SK-N-SH (cell line): ENCODE measurements around the gene BLCAP. TPM values are rescaled to one million over a fixed set of nuclear protein-coding genes. Genes with fewer than 3 reads are reported as not detected.

ENCODE experiments used
- CTCF ChIA-PET: fragments of 300-600, 350-600 bp; formaldehyde crosslinking; extraction: SDS; loops from one replicate; lab custom pipeline; 2021; lab: Yijun Ruan, JAX
- POLR2A ChIA-PET: fragments of 350-600 bp; sonication (Branson Sonifier 250); formaldehyde crosslinking; extraction: SDS; loops from one replicate; lab custom pipeline; 2020; ENCODE audit warnings: antibody characterized with exemption, inconsistent platforms; lab: Yijun Ruan, JAX
- DNase-seq: peaks from one replicate; pipeline ENCODE4 v3.0.0; 2012
- H2AFZ ChIP-seq: fragments of 200-600 bp; sonication (generic); 2 replicates; pipeline ENCODE4 v1.8.1; 2016; ENCODE audit warnings: antibody characterized with exemption, mild to moderate bottlenecking, low read depth
- H3F3A ChIP-seq: fragments of 200-600 bp; sonication (generic); replicated peaks from 2 replicates; pipeline ENCODE3; 2016; ENCODE audit warnings: antibody characterized with exemption, mild to moderate bottlenecking; ENCODE audit not compliant: insufficient read depth
- H3K27ac ChIP-seq, 2 experiments: fragments of 200-500 bp in 1 of 2; fragments of 200-600 bp in 1 of 2; sonication (Bioruptor generic) in 1 of 2; sonication (generic), shearing (Covaris generic) in 1 of 2; 2 replicates each; pipeline versions ENCODE4 v1.5.1 to v1.6.1; 2014 to 2016; ENCODE audit warnings: low read depth in 2 of 2, inconsistent platforms in 1 of 2, low read length in 1 of 2, mild to moderate bottlenecking in 1 of 2, mixed read lengths in 1 of 2
- H3K27me3 ChIP-seq: fragments of 200-600 bp; sonication (generic), shearing (Covaris generic); 2 replicates; pipeline ENCODE4 v1.6.1; 2016; ENCODE audit warnings: mixed run types; ENCODE audit not compliant: insufficient read depth
- H3K36me3 ChIP-seq, 2 experiments: fragments of 200-500 bp in 1 of 2; fragments of 200-600 bp in 1 of 2; sonication (Bioruptor generic) in 1 of 2; sonication (generic) in 1 of 2; replicated peaks in 1 of 2; 2 replicates each; pipeline versions ENCODE3 to v1.5.1; 2014 to 2016; ENCODE audit warnings: low read length in 1 of 2, mild to moderate bottlenecking in 1 of 2; ENCODE audit not compliant: insufficient read depth in 2 of 2, control insufficient read depth in 1 of 2
- H3K4me1 ChIP-seq, 2 experiments: fragments of 200-500 bp in 1 of 2; fragments of 200-600 bp in 1 of 2; sonication (Bioruptor generic) in 1 of 2; sonication (generic), shearing (Covaris generic) in 1 of 2; 2 replicates each; pipeline versions ENCODE4 v1.5.1 to v1.6.1; 2014 to 2016; ENCODE audit warnings: low read depth in 1 of 2, low read length in 1 of 2, mixed run types in 1 of 2; ENCODE audit not compliant: insufficient read depth in 2 of 2, control insufficient read depth in 1 of 2
- H3K4me2 ChIP-seq: fragments of 200-600 bp; sonication (generic), shearing (Covaris generic); 2 replicates; pipeline ENCODE4 v1.6.1; 2017; ENCODE audit warnings: mixed run types
- H3K4me3 ChIP-seq, 2 experiments: fragments of 200-500 bp in 1 of 2; fragments of 200-600 bp in 1 of 2; sonication (Bioruptor generic) in 1 of 2; sonication (generic), shearing (Covaris generic) in 1 of 2; 2 replicates each; pipeline versions ENCODE4 v1.5.1 to v1.8.1; 2014 to 2016; ENCODE audit warnings: low read depth in 2 of 2, inconsistent platforms in 1 of 2, low read length in 1 of 2, mild to moderate bottlenecking in 1 of 2, mixed read lengths in 1 of 2, moderate library complexity in 1 of 2
- H3K79me2 ChIP-seq: fragments of 200-600 bp; sonication (generic); 2 replicates; pipeline ENCODE4 v1.8.1; 2017; ENCODE audit warnings: mild to moderate bottlenecking; ENCODE audit not compliant: insufficient read depth
- H3K9ac ChIP-seq: fragments of 200-600 bp; sonication (generic); 2 replicates; pipeline ENCODE4 v1.6.1; 2017; ENCODE audit warnings: mixed run types
- H3K9me2 ChIP-seq: fragments of 200-600 bp; sonication (generic); 2 replicates; pipeline ENCODE4 v1.6.1; 2017; ENCODE audit warnings: mixed run types
- H3K9me3 ChIP-seq: fragments of 200-600 bp; sonication (generic); 2 replicates; pipeline ENCODE4 v1.6.1; 2017; ENCODE audit warnings: mixed run types, mild to moderate bottlenecking, moderate library complexity
- H4K20me1 ChIP-seq: fragments of 200-600 bp; sonication (generic); 2 replicates; pipeline ENCODE4 v1.6.1; 2017; ENCODE audit warnings: mild to moderate bottlenecking, mixed run types; ENCODE audit not compliant: insufficient read depth
- ELF1 ChIP-seq: IDR thresholded peaks from 2 replicates; pipeline ENCODE4 v1.4.0; 2012
- EP300 ChIP-seq, 2 experiments: IDR thresholded peaks; 2 replicates each; pipeline versions ENCODE4 v1.4.0 to v1.6.1; 2012; ENCODE audit warnings: borderline replicate concordance in 1 of 2, low read depth in 1 of 2, low read length in 1 of 2
- FOSL2 ChIP-seq: IDR thresholded peaks from 2 replicates; pipeline ENCODE4 v1.4.0; 2012; ENCODE audit warnings: low read depth, mild to moderate bottlenecking, moderate library complexity, borderline replicate concordance
- GATA2 ChIP-seq: sonication (generic); formaldehyde crosslinking; IDR thresholded peaks from 2 replicates; pipeline ENCODE4 v1.5.0; 2020; ENCODE audit warnings: mild to moderate bottlenecking, missing genetic modification reagents
- MEF2A ChIP-seq: IDR thresholded peaks from 2 replicates; pipeline ENCODE4 v1.4.0; 2012; ENCODE audit warnings: low read depth, borderline replicate concordance
- MXI1 ChIP-seq: IDR thresholded peaks from 2 replicates; pipeline ENCODE4 v1.6.1; 2012; ENCODE audit warnings: mild to moderate bottlenecking, low read depth, low read length, improper control_type of control experiment
- NFIC ChIP-seq: IDR thresholded peaks from 2 replicates; pipeline ENCODE4 v1.4.0; 2012; ENCODE audit warnings: borderline replicate concordance
- NRF1 ChIP-seq: IDR thresholded peaks from 2 replicates; pipeline ENCODE4 v1.6.1; 2012; ENCODE audit warnings: low read depth, mild to moderate bottlenecking, low read length
- POLR2AphosphoS5 ChIP-seq: IDR thresholded peaks from 2 replicates; pipeline ENCODE4 v1.6.1; 2012; ENCODE audit warnings: low read depth, low read length
- RCOR1 ChIP-seq: fragments of 150-350 bp; IDR thresholded peaks from 2 replicates; pipeline ENCODE4 v1.6.1; 2017; ENCODE audit warnings: antibody characterized with exemption, low read length
- SIN3A ChIP-seq: IDR thresholded peaks from 2 replicates; pipeline ENCODE4 v1.6.1; 2012; ENCODE audit warnings: low read depth, mild to moderate bottlenecking, low read length, moderate library complexity, borderline replicate concordance
- SMC3 ChIP-seq: IDR thresholded peaks from 2 replicates; pipeline ENCODE4 v1.6.1; 2012; ENCODE audit warnings: low read depth, low read length, improper control_type of control experiment
- TAF1 ChIP-seq: IDR thresholded peaks from 2 replicates; pipeline ENCODE4 v1.6.1; 2012; ENCODE audit warnings: low read depth, mild to moderate bottlenecking, low read length, moderate library complexity, borderline replicate concordance
- TCF12 ChIP-seq: IDR thresholded peaks from 2 replicates; pipeline ENCODE4 v1.4.0; 2012
- USF2 ChIP-seq: fragments of 150-350 bp; IDR thresholded peaks from 2 replicates; pipeline ENCODE4 v1.6.1; 2017; ENCODE audit warnings: antibody characterized with exemption, low read length, low read depth, borderline replicate concordance
- ZBTB33 ChIP-seq: IDR thresholded peaks from 2 replicates; pipeline ENCODE4 v1.4.0; 2012; ENCODE audit warnings: low read depth, borderline replicate concordance
- WGBS: methylation state at CpG from one replicate; pipeline ENCODE4 v1.1.6; 2017; ENCODE audit warnings: low lambda C conversion rate; 5-methylcytosine and 5-hydroxymethylcytosine counted together
- polyA plus RNA-seq, 3 experiments: library from polyadenylated mRNA; depleted of rRNA; stranded (reverse); fragments of >200 nt; gene quantifications; 2 replicates each; pipeline ENCODE4 v1.2.3, GENCODE V29; 2012
- TF ChIP-seq, protein P1 (sequence below): IDR thresholded peaks from 2 replicates; pipeline ENCODE4 v1.4.0; 2012; ENCODE audit warnings: low read depth
- TF ChIP-seq, protein P2 (sequence below): fragments of 150-350 bp; IDR thresholded peaks from 2 replicates; pipeline ENCODE4 v1.6.1; 2016; ENCODE audit warnings: mild to moderate bottlenecking, low read depth, low read length

The BLCAP gene
- polyA plus RNA-seq, 1 of the 3 experiments (the other 2 are of a cell fraction) = 55.8 TPM

- H4K20me1 ChIP-seq = peaks cover 79% of the 10 kb centered on the region
- peaks cover 9 to 32% of the 10 kb centered on the region in 2 experiments for H3K36me3 ChIP-seq
- H3K4me2 ChIP-seq = no peak overlapping the region
- H3K9me2 ChIP-seq = no peaks in the 10 kb centered on the region
- H2AFZ ChIP-seq = no peak overlapping the region
- H3K4me1 ChIP-seq = peaks cover 2 to 37% of the 10 kb centered on the region in 2 experiments; a peak in 2 of 4 replicates
- ChIA-PET POLR2A (no interaction called here), CTCF (interaction anchor here (0.6 to 2.5 kb wide), 6 partner anchors 15 to 330 kb away, joined by 3 to 13 read pairs (median 3); no protein-coding TSS in a partner anchor)
- H3K4me3 ChIP-seq = no peak overlapping the region
- DNase-seq = peak; percentile 68
- no peak overlapping the region for H3K9ac ChIP-seq
- H3F3A ChIP-seq = no peaks in the 10 kb centered on the region
- no peak for TF ChIP-seq MXI1
- peaks cover 68% of the 10 kb centered on the region for H3K79me2 ChIP-seq
- WGBS = 90% methylated on average over 18 of the region's 39 CpGs
- no peaks in the 10 kb centered on the region for H3K9me3 ChIP-seq
- no peaks in the 10 kb centered on the region for H3K27me3 ChIP-seq
- peak overlapping the region in 1 of 2 experiments; percentile 6; a peak in 1 of 4 replicates for H3K27ac ChIP-seq
Observed at GRCh38 chr20:37519508-37520418, 7.9 kb downstream of the BLCAP start.

GRCh38 chr20:37518606-37519507 is 8.8 kb downstream of the BLCAP start:
- CTCF ChIA-PET = interaction anchor here (1.1 to 2.5 kb wide), 4 partner anchors 16 to 324 kb away, joined by 3 to 13 read pairs (median 3); no protein-coding TSS in a partner anchor

More at GRCh38 chr20:37518606-37519507, 8.8 kb downstream of the BLCAP start:
- H3K36me3 ChIP-seq = peaks cover 9 to 39% of the 10 kb centered on the region in 2 experiments
- 91% methylated on average over 30 of the region's 30 CpGs for WGBS
- no peaks in the 10 kb centered on the region for H3K9me3 ChIP-seq
- H3F3A ChIP-seq = no peaks in the 10 kb centered on the region
- no peaks in the 10 kb centered on the region for H3K9me2 ChIP-seq
- H3K27ac ChIP-seq = peak overlapping the region in 1 of 2 experiments; percentile 6; a peak in 1 of 4 replicates
- no peak for DNase-seq
- no peak overlapping the region for H2AFZ ChIP-seq
- H3K4me1 ChIP-seq = peaks cover 0 to 28% of the 10 kb centered on the region in 2 experiments; a peak in 2 of 4 replicates
- peaks cover 59% of the 10 kb centered on the region for H3K79me2 ChIP-seq
- no peak overlapping the region for H3K4me2 ChIP-seq
- peaks cover 72% of the 10 kb centered on the region for H4K20me1 ChIP-seq
- no peaks in the 10 kb centered on the region for H3K27me3 ChIP-seq
- no peak overlapping the region for H3K4me3 ChIP-seq
- no peak overlapping the region for H3K9ac ChIP-seq
- POLR2A ChIA-PET = no interaction called here
- TF ChIP-seq, protein P1, sequence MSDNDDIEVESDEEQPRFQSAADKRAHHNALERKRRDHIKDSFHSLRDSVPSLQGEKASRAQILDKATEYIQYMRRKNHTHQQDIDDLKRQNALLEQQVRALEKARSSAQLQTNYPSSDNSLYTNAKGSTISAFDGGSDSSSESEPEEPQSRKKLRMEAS = no peak
- TF ChIP-seq FOSL2 = no peak
- TF ChIP-seq EP300 (IDR thresholded peaks at IDR 0.05; ENCODE audit: borderline replicate concordance in 1 of 2, low read depth in 1 of 2, low read length in 1 of 2) = no peak
- TF ChIP-seq SIN3A = no peak
- no peak for TF ChIP-seq SMC3
- TF ChIP-seq ZBTB33 = no peak
- TF ChIP-seq POLR2AphosphoS5 = no peak
- TF ChIP-seq MEF2A = no peak
- no peak for TF ChIP-seq NFIC
- TF ChIP-seq GATA2 (CRISPR knock-in tag) = no peak
- TF ChIP-seq TCF12 = no peak
- TF ChIP-seq NRF1 = no peak
- TF ChIP-seq ELF1 = no peak
- TF ChIP-seq USF2 = no peak
- TF ChIP-seq, protein P2, sequence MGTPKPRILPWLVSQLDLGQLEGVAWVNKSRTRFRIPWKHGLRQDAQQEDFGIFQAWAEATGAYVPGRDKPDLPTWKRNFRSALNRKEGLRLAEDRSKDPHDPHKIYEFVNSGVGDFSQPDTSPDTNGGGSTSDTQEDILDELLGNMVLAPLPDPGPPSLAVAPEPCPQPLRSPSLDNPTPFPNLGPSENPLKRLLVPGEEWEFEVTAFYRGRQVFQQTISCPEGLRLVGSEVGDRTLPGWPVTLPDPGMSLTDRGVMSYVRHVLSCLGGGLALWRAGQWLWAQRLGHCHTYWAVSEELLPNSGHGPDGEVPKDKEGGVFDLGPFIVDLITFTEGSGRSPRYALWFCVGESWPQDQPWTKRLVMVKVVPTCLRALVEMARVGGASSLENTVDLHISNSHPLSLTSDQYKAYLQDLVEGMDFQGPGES = no peak
- TF ChIP-seq TAF1 = no peak
- TF ChIP-seq RCOR1 = no peak
- TF ChIP-seq, all 33 proteins: peak for 0
